SK-N-MC (cell line): ENCODE measurements around the gene ADAMTS12.

Experiments
- EZH2 ChIP-seq: fragments of 200-600 bp; sonication (generic); IDR thresholded peaks from one replicate; pipeline ENCODE4 v1.6.1; 2017; ENCODE audit warnings: antibody characterized with exemption
- POLR2AphosphoS5 ChIP-seq: IDR thresholded peaks from 2 replicates; pipeline ENCODE4 v1.6.1; 2012; ENCODE audit warnings: mild to moderate bottlenecking, low read depth, low read length, borderline replicate concordance

- TF ChIP-seq EZH2 (no peak), POLR2AphosphoS5 (no peak)
Observed at GRCh38 chr5:33482335-33482734, 409.5 kb downstream of the ADAMTS12 start.
